SK-N-SH (cell line): ENCODE measurements around the gene GPER1.

ENCODE experiments used
- EZH2phosphoT487 ChIP-seq: fragments of 200-600 bp; sonication (generic); IDR thresholded peaks from 2 replicates; pipeline ENCODE4 v1.6.1; 2017; ENCODE audit warnings: low read depth, mixed run types, mild to moderate bottlenecking, antibody characterized with exemption, moderate library complexity, borderline replicate concordance
- NRF1 ChIP-seq: IDR thresholded peaks from 2 replicates; pipeline ENCODE4 v1.6.1; 2012; ENCODE audit warnings: low read depth, mild to moderate bottlenecking, low read length
- RCOR1 ChIP-seq: fragments of 150-350 bp; IDR thresholded peaks from 2 replicates; pipeline ENCODE4 v1.6.1; 2017; ENCODE audit warnings: antibody characterized with exemption, low read length
- RFX5 ChIP-seq: IDR thresholded peaks from 2 replicates; pipeline ENCODE4 v1.6.1; 2012; ENCODE audit warnings: mild to moderate bottlenecking, improper control_type of control experiment, low read length
- TAF1 ChIP-seq: IDR thresholded peaks from 2 replicates; pipeline ENCODE4 v1.6.1; 2012; ENCODE audit warnings: low read depth, mild to moderate bottlenecking, low read length, moderate library complexity, borderline replicate concordance
- TF ChIP-seq, protein P1 (sequence below): fragments of 200-600 bp; sonication (generic); IDR thresholded peaks from 2 replicates; pipeline ENCODE4 v1.6.1; 2017; ENCODE audit warnings: antibody characterized with exemption, mild to moderate bottlenecking, moderate library complexity
- TF ChIP-seq, protein P2 (sequence below): IDR thresholded peaks from 2 replicates; pipeline ENCODE4 v1.4.0; 2012; ENCODE audit warnings: low read depth, borderline replicate concordance

DNA sequence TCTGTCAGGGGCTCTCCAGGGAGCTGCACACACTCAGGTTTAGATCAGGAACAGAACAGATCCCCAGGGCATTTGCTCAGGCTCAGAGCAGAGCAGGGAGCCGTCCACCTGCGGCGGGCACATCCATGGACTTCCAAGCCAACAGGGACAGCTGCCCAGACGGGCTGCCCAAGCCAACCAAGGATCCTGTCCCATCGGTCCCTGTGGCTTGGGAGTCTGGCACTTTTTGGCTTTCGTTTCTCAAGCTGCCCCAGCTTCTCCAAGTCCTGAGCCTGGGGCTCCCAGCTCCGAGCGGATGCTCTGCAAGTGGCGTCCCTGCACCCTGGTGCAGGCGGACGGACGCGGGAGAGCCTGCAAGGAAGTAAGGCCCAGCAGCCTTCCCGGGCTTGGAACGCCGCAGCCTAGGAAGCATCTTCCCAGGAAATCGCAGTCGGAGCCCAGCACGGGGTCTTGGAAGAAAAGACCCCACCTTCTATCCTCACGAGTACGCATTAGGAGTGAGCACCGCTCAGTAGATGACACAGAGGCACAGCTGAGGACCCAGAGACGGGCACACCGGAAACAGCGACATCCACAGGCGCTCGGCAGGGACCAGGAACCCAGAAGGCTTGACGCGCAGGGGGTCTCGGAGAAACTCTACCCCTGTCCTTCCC is 37.5 kb upstream of the GPER1 start:
- TF ChIP-seq TAF1 (no peak), EZH2phosphoT487 (no peak), RCOR1 (no peak), RFX5 (no peak), NRF1 (no peak)
- TF ChIP-seq, protein P1, sequence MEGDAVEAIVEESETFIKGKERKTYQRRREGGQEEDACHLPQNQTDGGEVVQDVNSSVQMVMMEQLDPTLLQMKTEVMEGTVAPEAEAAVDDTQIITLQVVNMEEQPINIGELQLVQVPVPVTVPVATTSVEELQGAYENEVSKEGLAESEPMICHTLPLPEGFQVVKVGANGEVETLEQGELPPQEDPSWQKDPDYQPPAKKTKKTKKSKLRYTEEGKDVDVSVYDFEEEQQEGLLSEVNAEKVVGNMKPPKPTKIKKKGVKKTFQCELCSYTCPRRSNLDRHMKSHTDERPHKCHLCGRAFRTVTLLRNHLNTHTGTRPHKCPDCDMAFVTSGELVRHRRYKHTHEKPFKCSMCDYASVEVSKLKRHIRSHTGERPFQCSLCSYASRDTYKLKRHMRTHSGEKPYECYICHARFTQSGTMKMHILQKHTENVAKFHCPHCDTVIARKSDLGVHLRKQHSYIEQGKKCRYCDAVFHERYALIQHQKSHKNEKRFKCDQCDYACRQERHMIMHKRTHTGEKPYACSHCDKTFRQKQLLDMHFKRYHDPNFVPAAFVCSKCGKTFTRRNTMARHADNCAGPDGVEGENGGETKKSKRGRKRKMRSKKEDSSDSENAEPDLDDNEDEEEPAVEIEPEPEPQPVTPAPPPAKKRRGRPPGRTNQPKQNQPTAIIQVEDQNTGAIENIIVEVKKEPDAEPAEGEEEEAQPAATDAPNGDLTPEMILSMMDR = no peak
- TF ChIP-seq, protein P2, sequence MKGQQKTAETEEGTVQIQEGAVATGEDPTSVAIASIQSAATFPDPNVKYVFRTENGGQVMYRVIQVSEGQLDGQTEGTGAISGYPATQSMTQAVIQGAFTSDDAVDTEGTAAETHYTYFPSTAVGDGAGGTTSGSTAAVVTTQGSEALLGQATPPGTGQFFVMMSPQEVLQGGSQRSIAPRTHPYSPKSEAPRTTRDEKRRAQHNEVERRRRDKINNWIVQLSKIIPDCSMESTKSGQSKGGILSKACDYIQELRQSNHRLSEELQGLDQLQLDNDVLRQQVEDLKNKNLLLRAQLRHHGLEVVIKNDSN = no peak
